ENCODE measurements around the gene LRRC14B.

LRRC14B gene

DNA sequence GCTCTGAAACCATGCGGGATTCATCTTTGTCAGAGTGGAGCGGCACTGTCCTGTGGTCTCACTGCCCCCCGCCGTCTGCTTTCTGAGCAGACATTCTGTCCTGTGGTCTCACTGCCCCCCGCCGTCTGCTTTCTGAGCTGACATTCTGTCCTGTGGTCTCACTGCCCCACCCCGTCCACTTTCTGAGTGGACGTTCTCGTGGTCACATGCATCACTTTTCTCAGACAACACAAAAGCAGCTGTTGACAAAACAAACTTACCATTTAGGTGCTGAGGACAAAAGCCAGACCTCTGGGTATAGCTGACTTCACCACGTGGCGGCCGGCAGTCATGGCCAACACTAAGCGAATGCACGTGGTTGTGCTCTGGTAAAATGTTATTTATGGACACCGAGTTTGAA, 2.8 kb downstream of the LRRC14B start:
- no peaks in the 10 kb centered on the region for H3K9me3 ChIP-seq (ENCODE audit: insufficient read depth, low read depth, low read length)
- H4K12ac ChIP-seq (ENCODE audit: low read depth, low read length), result no peak overlapping the region
- H2BK5ac ChIP-seq (ENCODE audit: low read depth, low read length, poor library complexity), result no peak overlapping the region
- H3K36me3 ChIP-seq (ENCODE audit: control insufficient read depth in 1 of 2, insufficient read depth in 2 of 2, low read length in 2 of 2), result peaks cover 0 to 2% of the 10 kb centered on the region in 2 experiments
- H3K18ac ChIP-seq (ENCODE audit: low read length), result no peak overlapping the region
- no peak overlapping the region for H4K91ac ChIP-seq (ENCODE audit: low read depth, low read length)
- no peak overlapping the region for H2BK12ac ChIP-seq (ENCODE audit: low read length)
- H3K27ac ChIP-seq (ENCODE audit: low read depth, low read length), result no peak overlapping the region
- no peak overlapping the region for H2AK5ac ChIP-seq (ENCODE audit: low read length)
- H3K79me2 ChIP-seq (ENCODE audit: control insufficient read depth, insufficient read depth, low read length, poor library complexity), result no peaks in the 10 kb centered on the region
- no peak overlapping the region for H3K4me2 ChIP-seq (ENCODE audit: low read length)
- no peaks in the 10 kb centered on the region for H3K27me3 ChIP-seq (ENCODE audit: insufficient read depth, low read length)
- no peaks in the 10 kb centered on the region for H3K4me1 ChIP-seq (ENCODE audit: control insufficient read depth in 1 of 2, insufficient read depth in 2 of 2, low read length in 2 of 2)
- no peak overlapping the region for H4K8ac ChIP-seq (ENCODE audit: low read depth, low read length)
- H3K14ac ChIP-seq (ENCODE audit: low read length), result no peak overlapping the region
- H3K9ac ChIP-seq (ENCODE audit: low read length), result no peak overlapping the region
- no peaks in the 10 kb centered on the region for H3K79me1 ChIP-seq (ENCODE audit: low read length)
- DNase-seq, result no peak
- no peak overlapping the region for H2BK120ac ChIP-seq (ENCODE audit: insufficient read depth, low read length, poor library complexity)
- no peak overlapping the region for H3K23ac ChIP-seq (ENCODE audit: low read length)
- no peak overlapping the region for H2AFZ ChIP-seq (ENCODE audit: insufficient read depth, low read length, poor library complexity)
- no CpG with 5 or more reads among the region's 15 CpGs for WGBS (ENCODE audit: extremely low coverage, insufficient coverage, insufficient read length)
- H3K4ac ChIP-seq (ENCODE audit: low read depth, low read length), result no peak overlapping the region
- H3K4me3 ChIP-seq (ENCODE audit: low read depth, low read length), result no peak overlapping the region

DNA sequence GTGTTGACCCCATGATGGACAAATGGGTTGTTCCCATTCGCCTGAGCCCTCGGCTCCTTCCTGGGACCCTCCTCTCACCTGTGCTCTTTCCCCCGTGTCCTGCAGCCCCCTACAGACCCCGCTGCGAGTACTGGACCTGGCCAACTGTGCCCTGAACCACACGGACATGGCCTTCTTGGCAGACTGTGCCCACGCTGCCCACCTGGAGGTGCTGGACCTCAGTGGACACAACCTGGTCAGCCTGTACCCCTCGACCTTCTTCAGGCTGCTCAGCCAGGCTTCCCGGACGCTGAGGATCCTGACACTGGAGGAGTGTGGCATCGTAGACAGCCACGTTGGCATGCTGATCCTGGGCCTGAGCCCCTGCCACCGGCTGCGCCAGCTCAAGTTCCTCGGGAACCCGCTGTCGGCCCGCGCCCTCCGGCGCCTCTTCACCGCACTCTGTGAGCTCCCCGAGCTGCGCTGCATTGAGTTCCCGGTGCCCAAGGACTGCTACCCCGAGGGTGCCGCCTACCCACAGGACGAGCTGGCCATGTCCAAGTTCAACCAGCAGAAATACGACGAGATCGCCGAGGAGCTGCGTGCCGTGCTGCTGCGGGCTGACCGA, 3.4 kb downstream of the LRRC14B start:
- Histone ChIP-seq H3K4ac (ENCODE audit: low read depth, low read length) (no peak overlapping the region), H4K91ac (ENCODE audit: low read depth, low read length) (no peak overlapping the region), H2AFZ (ENCODE audit: insufficient read depth, low read length, poor library complexity) (no peak overlapping the region), H2AK5ac (ENCODE audit: low read length) (no peak overlapping the region), H3K9me3 (ENCODE audit: insufficient read depth, low read depth, low read length) (no peaks in the 10 kb centered on the region), H3K4me2 (ENCODE audit: low read length) (no peak overlapping the region), H2BK12ac (ENCODE audit: low read length) (no peak overlapping the region), H3K4me3 (ENCODE audit: low read depth, low read length) (no peak overlapping the region), H2BK5ac (ENCODE audit: low read depth, low read length, poor library complexity) (no peak overlapping the region), H4K12ac (ENCODE audit: low read depth, low read length) (no peak overlapping the region), H3K36me3 (ENCODE audit: control insufficient read depth in 1 of 2, insufficient read depth in 2 of 2, low read length in 2 of 2) (peaks cover 0 to 2% of the 10 kb centered on the region in 2 experiments), H2BK120ac (ENCODE audit: insufficient read depth, low read length, poor library complexity) (no peak overlapping the region), H3K23ac (ENCODE audit: low read length) (no peak overlapping the region), H3K14ac (ENCODE audit: low read length) (no peak overlapping the region), H4K8ac (ENCODE audit: low read depth, low read length) (no peak overlapping the region), H3K27me3 (ENCODE audit: insufficient read depth, low read length) (no peaks in the 10 kb centered on the region), H3K27ac (ENCODE audit: low read depth, low read length) (no peak overlapping the region), H3K18ac (ENCODE audit: low read length) (no peak overlapping the region), H3K79me1 (ENCODE audit: low read length) (no peaks in the 10 kb centered on the region), H3K79me2 (ENCODE audit: control insufficient read depth, insufficient read depth, low read length, poor library complexity) (no peaks in the 10 kb centered on the region), H3K4me1 (ENCODE audit: control insufficient read depth in 1 of 2, insufficient read depth in 2 of 2, low read length in 2 of 2) (no peaks in the 10 kb centered on the region), H3K9ac (ENCODE audit: low read length) (no peak overlapping the region)
- DNase-seq, result no peak
- no CpG with 5 or more reads among the region's 36 CpGs for WGBS (ENCODE audit: extremely low coverage, insufficient coverage, insufficient read length)

DNA sequence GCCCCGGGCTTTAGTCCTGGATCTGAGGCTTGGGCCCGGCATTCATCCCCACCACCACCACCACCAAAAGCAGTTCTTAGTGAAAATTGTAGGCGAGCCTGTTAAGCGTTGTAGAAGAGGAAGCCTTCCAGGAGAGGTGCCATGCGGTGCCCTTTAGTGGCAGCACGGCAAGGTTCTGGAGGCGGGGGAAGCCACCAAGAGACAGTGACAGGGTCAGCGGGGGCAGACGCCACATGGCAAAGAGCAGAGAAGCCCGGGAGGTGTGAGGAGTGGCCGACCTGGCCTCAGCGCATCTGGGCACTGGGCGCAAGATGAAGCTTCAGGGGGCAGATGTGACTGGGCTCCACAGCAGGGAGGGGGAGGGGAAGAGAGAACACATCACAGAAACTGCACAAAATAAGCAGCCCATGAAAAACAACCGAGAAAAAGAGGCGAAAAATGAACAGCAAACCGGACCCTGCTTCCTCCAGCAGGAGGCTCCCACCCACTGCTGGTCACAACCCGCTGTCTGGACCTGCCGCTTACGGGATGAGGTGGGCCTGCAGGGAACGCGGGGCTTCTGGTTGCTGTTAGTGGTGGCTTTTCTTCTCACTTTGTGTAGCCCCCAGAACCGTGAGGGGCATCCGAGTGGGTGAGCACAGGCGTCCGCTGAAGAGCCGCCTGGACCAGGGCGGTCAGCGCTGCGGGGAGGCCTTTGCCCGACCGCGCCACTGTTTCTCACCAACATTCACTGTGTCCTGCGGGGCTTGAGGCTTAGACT, 4.3 kb downstream of the LRRC14B start:
- no peak overlapping the region for H2AFZ ChIP-seq (ENCODE audit: insufficient read depth, low read length, poor library complexity)
- H3K27me3 ChIP-seq (ENCODE audit: insufficient read depth, low read length), result no peaks in the 10 kb centered on the region

DNA sequence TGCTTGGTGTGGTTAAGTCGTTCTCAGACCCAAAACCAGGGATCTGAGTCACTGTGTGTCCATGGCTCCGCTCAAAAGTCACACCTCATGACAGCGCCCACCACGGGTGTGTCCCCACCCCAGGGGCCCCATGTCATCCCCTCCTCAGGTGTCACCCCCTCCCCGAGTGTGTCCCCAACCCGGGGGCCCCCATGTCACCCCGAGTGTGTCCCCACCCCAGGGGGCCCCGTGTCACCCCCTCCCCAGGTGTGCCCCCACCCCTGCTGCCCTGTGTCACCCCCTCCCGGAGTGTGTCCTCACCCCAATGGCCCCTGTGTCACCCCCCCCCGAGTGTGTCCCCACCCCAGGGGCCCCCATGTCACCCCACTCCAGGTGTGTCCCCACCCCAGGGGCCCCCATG, 5.1 kb downstream of the LRRC14B start:
- Histone ChIP-seq H3K9me3 (ENCODE audit: insufficient read depth, low read depth, low read length) (no peaks in the 10 kb centered on the region), H3K23ac (ENCODE audit: low read length) (no peak overlapping the region), H3K18ac (ENCODE audit: low read length) (no peak overlapping the region), H3K79me1 (ENCODE audit: low read length) (no peaks in the 10 kb centered on the region), H3K4me3 (ENCODE audit: low read depth, low read length) (no peak overlapping the region), H3K27ac (ENCODE audit: low read depth, low read length) (no peak overlapping the region), H4K91ac (ENCODE audit: low read depth, low read length) (no peak overlapping the region), H3K4ac (ENCODE audit: low read depth, low read length) (no peak overlapping the region), H3K4me1 (ENCODE audit: control insufficient read depth in 1 of 2, insufficient read depth in 2 of 2, low read length in 2 of 2) (no peaks in the 10 kb centered on the region), H2AK5ac (ENCODE audit: low read length) (no peak overlapping the region), H4K8ac (ENCODE audit: low read depth, low read length) (no peak overlapping the region), H3K79me2 (ENCODE audit: control insufficient read depth, insufficient read depth, low read length, poor library complexity) (peaks cover 2% of the 10 kb centered on the region), H4K12ac (ENCODE audit: low read depth, low read length) (no peak overlapping the region), H3K9ac (ENCODE audit: low read length) (no peak overlapping the region), H2BK12ac (ENCODE audit: low read length) (no peak overlapping the region), H2AFZ (ENCODE audit: insufficient read depth, low read length, poor library complexity) (no peak overlapping the region), H3K4me2 (ENCODE audit: low read length) (no peak overlapping the region), H2BK120ac (ENCODE audit: insufficient read depth, low read length, poor library complexity) (no peak overlapping the region), H2BK5ac (ENCODE audit: low read depth, low read length, poor library complexity) (no peak overlapping the region), H3K36me3 (ENCODE audit: control insufficient read depth in 1 of 2, insufficient read depth in 2 of 2, low read length in 2 of 2) (peaks cover 0 to 2% of the 10 kb centered on the region in 2 experiments), H3K27me3 (ENCODE audit: insufficient read depth, low read length) (no peaks in the 10 kb centered on the region), H3K14ac (ENCODE audit: low read length) (no peak overlapping the region)
- DNase-seq, result no peak
- WGBS (ENCODE audit: extremely low coverage, insufficient coverage, insufficient read length), result no CpG with 5 or more reads among the region's 10 CpGs

More for the DNA sequence above, 4.3 kb downstream of the LRRC14B start:
- H3K9ac ChIP-seq (ENCODE audit: low read length), result no peak overlapping the region
- H2BK120ac ChIP-seq (ENCODE audit: insufficient read depth, low read length, poor library complexity), result no peak overlapping the region
- H3K27ac ChIP-seq (ENCODE audit: low read depth, low read length), result no peak overlapping the region
- H2AK5ac ChIP-seq (ENCODE audit: low read length), result no peak overlapping the region
- H2BK12ac ChIP-seq (ENCODE audit: low read length), result no peak overlapping the region
- no peaks in the 10 kb centered on the region for H3K9me3 ChIP-seq (ENCODE audit: insufficient read depth, low read depth, low read length)
- no CpG with 5 or more reads among the region's 33 CpGs for whole genome bisulfite sequencing (ENCODE audit: extremely low coverage, insufficient coverage, insufficient read length)
- H3K4ac ChIP-seq (ENCODE audit: low read depth, low read length), result no peak overlapping the region
- H3K18ac ChIP-seq (ENCODE audit: low read length), result no peak overlapping the region
- no peak for DNase-seq
- no peak overlapping the region for H3K4me2 ChIP-seq (ENCODE audit: low read length)
- peaks cover 2% of the 10 kb centered on the region for H3K79me2 ChIP-seq (ENCODE audit: control insufficient read depth, insufficient read depth, low read length, poor library complexity)
- H2BK5ac ChIP-seq (ENCODE audit: low read depth, low read length, poor library complexity), result no peak overlapping the region
- no peak overlapping the region for H4K12ac ChIP-seq (ENCODE audit: low read depth, low read length)
- peaks cover 0 to 2% of the 10 kb centered on the region in 2 experiments for H3K36me3 ChIP-seq (ENCODE audit: control insufficient read depth in 1 of 2, insufficient read depth in 2 of 2, low read length in 2 of 2)
- H3K23ac ChIP-seq (ENCODE audit: low read length), result no peak overlapping the region
- H4K8ac ChIP-seq (ENCODE audit: low read depth, low read length), result no peak overlapping the region
- H3K4me3 ChIP-seq (ENCODE audit: low read depth, low read length), result no peak overlapping the region
- no peaks in the 10 kb centered on the region for H3K4me1 ChIP-seq (ENCODE audit: control insufficient read depth in 1 of 2, insufficient read depth in 2 of 2, low read length in 2 of 2)
- H3K79me1 ChIP-seq (ENCODE audit: low read length), result no peaks in the 10 kb centered on the region
- H4K91ac ChIP-seq (ENCODE audit: low read depth, low read length), result no peak overlapping the region
- H3K14ac ChIP-seq (ENCODE audit: low read length), result no peak overlapping the region

All from trophoblast cell (in vitro differentiated cells and primary cell).